LNCAP (cell line): ENCODE results near the gene FHL5.
A peak's percentile ranks its signal among the peaks of the same experiment; 100 is the strongest.

ENCODE experiments used
- TF ChIP-seq, protein P1 (sequence below): fragments of 450-650 bp; IDR thresholded peaks from 2 replicates; pipeline ENCODE4 v1.5.1; 2017; ENCODE audit warnings: mild to moderate bottlenecking

The FHL5 gene

DNA sequence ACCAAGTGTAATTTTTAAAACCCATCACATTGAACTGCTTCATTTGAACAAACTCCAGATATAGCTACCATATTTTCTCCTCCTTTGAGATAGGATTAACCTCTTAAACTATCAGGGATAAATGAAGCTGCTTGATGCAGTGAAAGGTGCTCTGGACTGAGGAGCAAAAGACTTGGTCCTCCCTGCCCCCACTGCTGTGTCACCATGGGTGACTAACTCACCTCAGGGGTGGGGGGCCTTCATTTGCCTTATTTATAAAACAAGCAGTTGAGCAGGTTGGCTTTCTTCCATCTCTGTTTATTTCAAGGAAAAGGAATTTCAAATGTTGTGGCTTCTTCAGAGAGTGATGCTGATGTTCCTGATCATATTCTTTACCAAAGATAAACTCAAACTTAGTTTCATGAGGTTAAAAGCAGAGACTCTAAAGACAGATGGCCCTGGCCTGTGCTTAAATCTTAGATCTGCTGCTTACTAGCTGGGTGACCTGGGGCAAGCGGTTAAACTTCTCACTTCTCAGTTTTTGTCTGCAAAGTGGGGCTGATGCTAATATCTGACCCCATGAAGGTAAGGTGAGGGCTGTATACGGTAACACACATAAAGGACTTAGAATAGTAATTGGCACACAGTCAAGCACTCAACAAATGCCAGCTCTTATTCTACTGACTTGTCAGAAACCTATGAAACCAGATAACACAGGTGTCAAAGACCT lies 50.5 kb downstream of the FHL5 start:
- TF ChIP-seq, protein P1, sequence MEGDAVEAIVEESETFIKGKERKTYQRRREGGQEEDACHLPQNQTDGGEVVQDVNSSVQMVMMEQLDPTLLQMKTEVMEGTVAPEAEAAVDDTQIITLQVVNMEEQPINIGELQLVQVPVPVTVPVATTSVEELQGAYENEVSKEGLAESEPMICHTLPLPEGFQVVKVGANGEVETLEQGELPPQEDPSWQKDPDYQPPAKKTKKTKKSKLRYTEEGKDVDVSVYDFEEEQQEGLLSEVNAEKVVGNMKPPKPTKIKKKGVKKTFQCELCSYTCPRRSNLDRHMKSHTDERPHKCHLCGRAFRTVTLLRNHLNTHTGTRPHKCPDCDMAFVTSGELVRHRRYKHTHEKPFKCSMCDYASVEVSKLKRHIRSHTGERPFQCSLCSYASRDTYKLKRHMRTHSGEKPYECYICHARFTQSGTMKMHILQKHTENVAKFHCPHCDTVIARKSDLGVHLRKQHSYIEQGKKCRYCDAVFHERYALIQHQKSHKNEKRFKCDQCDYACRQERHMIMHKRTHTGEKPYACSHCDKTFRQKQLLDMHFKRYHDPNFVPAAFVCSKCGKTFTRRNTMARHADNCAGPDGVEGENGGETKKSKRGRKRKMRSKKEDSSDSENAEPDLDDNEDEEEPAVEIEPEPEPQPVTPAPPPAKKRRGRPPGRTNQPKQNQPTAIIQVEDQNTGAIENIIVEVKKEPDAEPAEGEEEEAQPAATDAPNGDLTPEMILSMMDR, result no peak

DNA sequence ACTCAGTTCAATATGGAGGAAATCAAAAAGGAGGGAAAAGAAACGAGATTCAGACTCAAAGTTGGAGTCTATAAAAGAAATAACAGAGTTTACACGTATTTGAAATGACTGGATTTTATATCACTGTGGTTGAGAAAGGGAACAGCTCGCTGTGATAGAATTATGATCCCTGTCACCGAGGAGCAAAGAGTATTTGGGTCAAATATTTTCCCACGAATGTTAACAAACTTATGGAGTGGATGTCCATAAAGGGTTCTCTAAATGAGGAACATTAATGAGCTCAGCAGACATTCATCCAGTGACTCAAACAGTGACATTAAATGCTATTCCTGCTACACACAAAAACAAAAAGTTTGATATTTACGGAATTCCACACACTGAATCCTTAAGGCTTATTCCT lies 57.9 kb downstream of the FHL5 start:
- TF ChIP-seq, protein P1, result no peak

DNA sequence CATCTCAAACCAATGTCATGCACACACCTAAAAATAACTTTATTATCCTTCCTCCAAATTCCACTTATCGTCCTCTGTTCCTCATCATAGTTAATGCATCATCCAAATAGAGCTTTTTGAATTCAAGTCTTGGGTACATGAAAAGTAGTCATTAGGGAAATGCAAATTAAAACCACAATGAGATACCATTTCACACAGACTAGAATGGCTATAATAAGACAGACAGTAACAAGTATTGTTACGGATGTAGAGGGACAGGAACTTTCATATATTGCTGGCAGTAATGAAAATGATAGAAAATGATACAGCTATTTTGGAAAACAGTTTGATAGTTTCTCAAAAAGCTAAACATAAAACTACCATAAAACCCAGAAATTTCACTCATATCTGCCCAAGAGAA lies 59.1 kb downstream of the FHL5 start:
- TF ChIP-seq, protein P1, result no peak

DNA sequence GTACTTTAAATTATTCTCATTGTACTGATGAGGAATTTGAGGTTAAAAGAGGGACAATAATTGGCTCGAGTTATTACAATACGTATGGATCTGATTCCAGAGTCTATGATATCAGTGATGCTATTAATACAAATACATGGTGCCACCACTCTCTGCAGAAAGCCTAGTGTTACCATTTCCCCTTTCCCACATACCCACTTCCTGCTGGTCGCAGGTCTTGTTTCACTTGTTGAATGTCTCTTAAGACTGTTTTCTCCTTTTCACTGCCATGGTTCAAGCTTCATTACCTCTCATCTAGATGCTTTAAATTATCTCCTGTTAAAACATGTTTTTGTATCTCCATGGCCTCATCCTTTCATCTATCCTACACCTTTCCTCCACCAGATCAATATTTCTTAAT lies 62.0 kb downstream of the FHL5 start:
- TF ChIP-seq, protein P1, result no peak

DNA sequence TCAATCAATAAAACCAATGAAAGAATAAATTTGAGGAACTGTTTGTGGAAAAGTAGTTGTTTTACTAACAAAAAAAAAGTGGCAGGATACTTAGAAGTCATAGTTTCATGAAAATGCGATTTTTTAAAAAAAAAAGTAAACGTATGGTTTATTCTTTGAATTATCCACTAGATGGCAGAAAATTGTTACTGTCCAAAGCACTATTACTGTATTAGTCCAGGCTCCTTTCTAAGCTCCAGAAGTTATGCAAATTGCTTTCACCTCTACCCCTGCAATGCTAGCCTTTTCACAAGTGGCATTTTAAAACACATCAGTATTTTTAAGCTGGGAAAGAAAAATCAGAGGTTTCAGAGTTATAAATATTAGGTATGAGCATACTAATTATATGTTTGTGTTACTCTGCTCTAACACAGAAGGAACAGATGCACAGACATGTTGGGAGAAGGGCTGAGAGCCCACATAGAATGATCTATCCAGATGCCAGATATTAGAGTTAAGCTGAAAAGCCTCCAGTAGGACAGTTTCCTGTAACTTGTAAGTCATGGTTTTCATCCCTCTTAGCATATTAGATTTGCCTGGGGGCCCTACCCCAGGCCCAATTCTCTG lies 63.9 kb downstream of the FHL5 start:
- TF ChIP-seq, protein P1, result peak; percentile 42; the same call in 1 of the 2 replicates

DNA sequence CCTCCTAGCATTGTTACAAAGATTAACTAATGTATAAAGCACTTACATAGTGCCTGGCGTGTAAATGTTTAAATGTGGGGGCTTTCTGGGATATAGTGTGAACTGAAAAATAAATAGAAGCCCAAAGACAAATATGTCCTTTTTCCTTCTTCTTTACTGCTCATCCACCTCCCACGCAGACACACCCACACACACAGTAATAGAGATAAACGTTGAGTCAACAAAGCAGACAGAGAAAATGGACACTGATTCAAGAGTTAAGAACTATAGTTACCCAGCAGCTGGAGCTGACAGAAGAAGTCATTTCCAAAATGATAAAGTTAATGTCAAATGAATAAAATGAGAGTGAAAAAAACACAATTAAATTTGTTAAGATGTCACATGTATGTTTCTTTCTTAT lies 68.3 kb downstream of the FHL5 start:
- TF ChIP-seq, protein P1, result no peak

DNA sequence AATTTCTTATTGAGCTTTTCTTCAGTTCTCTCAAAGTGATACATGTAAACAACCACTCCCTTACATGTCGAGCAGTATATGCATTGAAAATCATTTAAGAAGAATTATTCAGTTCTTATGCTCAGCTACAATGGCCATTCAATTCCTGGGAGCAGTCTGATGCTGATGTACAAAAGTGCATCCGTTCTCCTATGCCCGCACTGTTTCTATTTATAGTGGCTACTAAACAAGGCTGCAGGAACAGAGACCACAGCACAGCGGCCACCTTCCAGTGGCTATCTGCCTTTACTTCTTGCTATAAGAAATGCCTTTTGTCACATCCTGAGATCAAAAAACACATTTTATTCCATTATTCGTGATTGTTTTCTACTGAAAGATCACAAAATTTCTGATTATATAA lies 82.2 kb downstream of the FHL5 start:
- TF ChIP-seq, protein P1, result no peak
